ENCODE data around the gene SV2A. TPM values are rescaled to one million over a fixed set of nuclear protein-coding genes. Genes with fewer than 3 reads are reported as not detected.
"Not testable (repeated sequence)": the region's sequence is repeated elsewhere in the genome, so short reads cannot be mapped to it uniquely, and the experiment has no call there.

SV2A gene
- total RNA-seq, 6 experiments from 2014 or later = 16.1 to 28.5 (median 26.1) TPM

- no peaks in the 10 kb centered on the region for H3K9me3 Mint-ChIP-seq
- no peaks in the 10 kb centered on the region for H3K36me3 Mint-ChIP-seq (ENCODE audit: low read depth)
- no peaks in the 10 kb centered on the region; the same call in none of the 2 replicates for H3K4me1 Mint-ChIP-seq (ENCODE audit: low read depth)
- H3K27me3 Mint-ChIP-seq (ENCODE audit: insufficient read depth) = peaks cover 4% of the 10 kb centered on the region
- no peak for TF ChIP-seq CTCF (IDR thresholded peaks at IDR 0.05)
- DNase-seq = no peak
- no peak overlapping the region for H3K4me3 Mint-ChIP-seq
- no peak overlapping the region for H3K27ac Mint-ChIP-seq
These were observed 33.0 kb downstream of the SV2A start for GRCh38 chr1:149884433-149885338.

GRCh38 chr1:149883598-149884247 lies 33.9 kb downstream of the SV2A start:
- DNase-seq = no peak
- TF ChIP-seq CTCF (IDR thresholded peaks at IDR 0.05) = no peak
- 0 out of 2 replicates have a peak overlapping the region, but pooled peaks have one; percentile 18 for H3K27ac Mint-ChIP-seq
- H3K27me3 Mint-ChIP-seq (ENCODE audit: insufficient read depth) = peaks cover 4% of the 10 kb centered on the region
- no peaks in the 10 kb centered on the region for H3K4me1 Mint-ChIP-seq (ENCODE audit: low read depth)
- H3K36me3 Mint-ChIP-seq (ENCODE audit: low read depth) = no peaks in the 10 kb centered on the region
- no peaks in the 10 kb centered on the region for H3K9me3 Mint-ChIP-seq
- no peak overlapping the region for H3K4me3 Mint-ChIP-seq

- no peak for DNase-seq
- no peak overlapping the region for H3K27ac Mint-ChIP-seq
- no peak overlapping the region for H3K4me3 Mint-ChIP-seq
- H3K27me3 Mint-ChIP-seq (ENCODE audit: insufficient read depth) = peaks cover 4% of the 10 kb centered on the region
- H3K4me1 Mint-ChIP-seq (ENCODE audit: low read depth) = no peaks in the 10 kb centered on the region
- H3K36me3 Mint-ChIP-seq (ENCODE audit: low read depth) = no peaks in the 10 kb centered on the region
- H3K9me3 Mint-ChIP-seq = no peaks in the 10 kb centered on the region
- no peak for TF ChIP-seq CTCF (IDR thresholded peaks at IDR 0.05)
These were observed 35.8 kb downstream of the SV2A start for GRCh38 chr1:149881876-149882275.

GRCh38 chr1:149879556-149879955 lies 38.1 kb downstream of the SV2A start:
- H3K27me3 Mint-ChIP-seq (ENCODE audit: insufficient read depth) = peaks cover 4% of the 10 kb centered on the region
- H3K4me1 Mint-ChIP-seq (ENCODE audit: low read depth) = no peaks in the 10 kb centered on the region
- DNase-seq = no peak
- no peak overlapping the region for H3K4me3 Mint-ChIP-seq
- no peak overlapping the region for H3K27ac Mint-ChIP-seq
- no peak for TF ChIP-seq CTCF (IDR thresholded peaks at IDR 0.05)
- no peaks in the 10 kb centered on the region for H3K9me3 Mint-ChIP-seq
- H3K36me3 Mint-ChIP-seq (ENCODE audit: low read depth) = no peaks in the 10 kb centered on the region

- Mint-ChIP-seq H3K27me3 (ENCODE audit: insufficient read depth) (no peaks in the 10 kb centered on the region; the same call in 1 of the 2 replicates), H3K27ac (no peak overlapping the region), H3K9me3 (no peaks in the 10 kb centered on the region), H3K4me3 (no peak overlapping the region), H3K4me1 (ENCODE audit: low read depth) (no peaks in the 10 kb centered on the region), H3K36me3 (ENCODE audit: low read depth) (no peaks in the 10 kb centered on the region)
- TF ChIP-seq CTCF (IDR thresholded peaks at IDR 0.05) = no peak
- DNase-seq = no peak
These were observed 40.3 kb downstream of the SV2A start for GRCh38 chr1:149877211-149877946.

- DNase-seq; H3K27ac Mint-ChIP-seq; H3K9me3 Mint-ChIP-seq; H3K36me3 Mint-ChIP-seq (ENCODE audit: low read depth); H3K4me1 Mint-ChIP-seq (ENCODE audit: low read depth); H3K27me3 Mint-ChIP-seq (ENCODE audit: insufficient read depth); H3K4me3 Mint-ChIP-seq: not testable (repeated sequence)
These were observed 44.6 kb downstream of the SV2A start for GRCh38 chr1:149873060-149873459.

- not testable (repeated sequence) for H3K27me3 Mint-ChIP-seq (ENCODE audit: insufficient read depth); H3K4me3 Mint-ChIP-seq; H3K27ac Mint-ChIP-seq; H3K36me3 Mint-ChIP-seq (ENCODE audit: low read depth); H3K9me3 Mint-ChIP-seq; H3K4me1 Mint-ChIP-seq (ENCODE audit: low read depth); DNase-seq
These were observed 50.8 kb downstream of the SV2A start for GRCh38 chr1:149866887-149867286.

- H3K4me3 Mint-ChIP-seq; H3K4me1 Mint-ChIP-seq (ENCODE audit: low read depth); DNase-seq; H3K27ac Mint-ChIP-seq; H3K27me3 Mint-ChIP-seq (ENCODE audit: insufficient read depth); H3K9me3 Mint-ChIP-seq; H3K36me3 Mint-ChIP-seq (ENCODE audit: low read depth): not testable (repeated sequence)
These were observed 56.1 kb downstream of the SV2A start for GRCh38 chr1:149861497-149862054.
